HepG2 (cell line): ENCODE results near the gene TMEM143. TPM values are rescaled to one million over a fixed set of nuclear protein-coding genes. Genes with fewer than 3 reads are reported as not detected.

ENCODE experiments used
- CBX5 ChIP-seq: sonication (generic); formaldehyde crosslinking; IDR thresholded peaks from 2 replicates; pipeline ENCODE4 v1.4.0; 2020; ENCODE audit warnings: missing genetic modification reagents, borderline replicate concordance
- CHD4 ChIP-seq: fragments of 200-600 bp; sonication (generic); IDR thresholded peaks from 2 replicates; pipeline ENCODE4 v1.7.0; 2017; ENCODE audit warnings: mild to moderate bottlenecking, low read length, borderline replicate concordance
- DMTF1 ChIP-seq: sonication (generic); formaldehyde crosslinking; IDR thresholded peaks from 2 replicates; pipeline ENCODE4 v1.4.0; 2020; ENCODE audit warnings: mild to moderate bottlenecking, missing genetic modification reagents
- GRHL1 ChIP-seq: sonication (generic); formaldehyde crosslinking; conservative IDR thresholded peaks from 2 replicates; pipeline ENCODE4 v1.8.0; 2022; ENCODE audit warnings: missing genetic modification reagents
- JUNB ChIP-seq: sonication (generic); formaldehyde crosslinking; IDR thresholded peaks from 2 replicates; pipeline ENCODE4 v1.8.0; 2022; ENCODE audit warnings: missing genetic modification reagents, mild to moderate bottlenecking, borderline replicate concordance
- MTF1 ChIP-seq: sonication (generic); formaldehyde crosslinking; IDR thresholded peaks from 2 replicates; pipeline ENCODE4 v1.5.0; 2020; ENCODE audit warnings: missing genetic modification reagents
- NCOR1 ChIP-seq: fragments of 200-600 bp; sonication (generic); IDR thresholded peaks from 2 replicates; pipeline ENCODE4 v1.7.0; 2017; ENCODE audit warnings: antibody characterized with exemption, low read length, borderline replicate concordance
- NFIB ChIP-seq: sonication (generic); formaldehyde crosslinking; IDR thresholded peaks from 2 replicates; pipeline ENCODE4 v1.9.0; 2021; ENCODE audit warnings: missing genetic modification reagents, mild to moderate bottlenecking, borderline replicate concordance
- NFKBIZ ChIP-seq: IDR thresholded peaks from 2 replicates; pipeline ENCODE4 v1.6.1; 2018; ENCODE audit warnings: missing genetic modification reagents, missing compliant biosample characterization
- PITX1 ChIP-seq: sonication (generic); formaldehyde crosslinking; IDR thresholded peaks from 2 replicates; pipeline ENCODE4 v1.5.1; 2020; ENCODE audit warnings: mild to moderate bottlenecking, missing genetic modification reagents
- RBFOX2 ChIP-seq: fragments of 200-400 bp; formaldehyde crosslinking; IDR thresholded peaks from 2 replicates; pipeline ENCODE4 v1.6.1; 2017; ENCODE audit warnings: low read depth, mild to moderate bottlenecking, low read length
- SALL1 ChIP-seq: sonication (generic); formaldehyde crosslinking; IDR thresholded peaks from 2 replicates; pipeline ENCODE4 v1.8.0; 2022; ENCODE audit warnings: mild to moderate bottlenecking, missing genetic modification reagents
- SRSF1 ChIP-seq: fragments of 200-400 bp; formaldehyde crosslinking; optimal IDR thresholded peaks from 2 replicates; pipeline ENCODE3; 2017; ENCODE audit warnings: mild to moderate bottlenecking, low read depth, low read length, moderate library complexity
- TFDP2 ChIP-seq: sonication (generic); formaldehyde crosslinking; IDR thresholded peaks from 2 replicates; pipeline ENCODE4 v1.4.0; 2020; ENCODE audit warnings: missing genetic modification reagents
- ZFP1 ChIP-seq: IDR thresholded peaks from 2 replicates; pipeline ENCODE4 v1.6.1; 2016
- ZFP37 ChIP-seq: sonication (generic); formaldehyde crosslinking; IDR thresholded peaks from 2 replicates; pipeline ENCODE4 v1.4.0; 2020; ENCODE audit warnings: missing genetic modification reagents, borderline replicate concordance
- ZNF263 ChIP-seq: sonication (generic); formaldehyde crosslinking; IDR thresholded peaks from 2 replicates; pipeline ENCODE4 v1.4.0; 2020; ENCODE audit warnings: missing genetic modification reagents
- ZNF329 ChIP-seq: sonication (generic); formaldehyde crosslinking; IDR thresholded peaks from 2 replicates; pipeline ENCODE4 v1.9.0; 2021; ENCODE audit warnings: low read depth, mild to moderate bottlenecking, missing genetic modification reagents
- ZNF543 ChIP-seq: sonication (generic); formaldehyde crosslinking; IDR thresholded peaks from 2 replicates; pipeline ENCODE4 v1.4.0; 2020; ENCODE audit warnings: mild to moderate bottlenecking, missing genetic modification reagents
- ZNF574 ChIP-seq: sonication (generic); formaldehyde crosslinking; IDR thresholded peaks from 2 replicates; pipeline ENCODE4 v1.4.0; 2020; ENCODE audit warnings: missing genetic modification reagents
- ZNF761 ChIP-seq: sonication (generic); formaldehyde crosslinking; conservative IDR thresholded peaks from 2 replicates; pipeline ENCODE4 v1.4.0; 2020; ENCODE audit warnings: mild to moderate bottlenecking, missing genetic modification reagents
- polyA plus RNA-seq, 8 experiments: library from polyadenylated mRNA; depleted of rRNA in 3 of 8; stranded (reverse) in 7 of 8; unstranded in 1 of 8; fragments of >200 nt; fragmentation: Illumina TruSeq in 4 of 8; extraction: Trizol in 4 of 8; gene quantifications; 2 replicates each; pipeline versions ENCODE4 v1.2.1 to v1.2.3, GENCODE V29; 2011 to 2016; ENCODE audit warnings: low read depth in 4 of 8, missing spikeins in 1 of 8, mixed read lengths in 1 of 8; ENCODE audit not compliant: insufficient read depth in 1 of 8
- total RNA-seq, 5 experiments: library from RNA; depleted of rRNA; stranded (reverse); fragments of >200 nt; fragmentation: Illumina TruSeq; extraction: Trizol; gene quantifications; 2 replicates each; pipeline ENCODE4 v1.2.3, GENCODE V29; 2016; ENCODE audit warnings: low read depth in 1 of 5

The TMEM143 gene
- total and polyA plus RNA-seq, 2 of the 13 experiments (the other 11 are each of a cell fraction or from before 2014, with no cell fraction given) = 7.7 to 11.3 TPM

GRCh38 chr19:48390188-48391099 is 26.7 kb upstream of the TMEM143 start (continued):
- TF ChIP-seq ZNF574 = peak; percentile 77
- TF ChIP-seq CBX5 = 0 out of 2 replicates have a peak, but pooled peaks have one; percentile 25
- no peak for TF ChIP-seq NFIB (CRISPR knock-in tag)
- peak; percentile 21; the same call in 1 of the 2 replicates for TF ChIP-seq ZNF329 (CRISPR knock-in tag)
- no peak for TF ChIP-seq TFDP2
- peak; percentile 84 for TF ChIP-seq ZNF263
- no peak for TF ChIP-seq JUNB (CRISPR knock-in tag)
- TF ChIP-seq MTF1 (CRISPR knock-in tag) = 0 out of 2 replicates have a peak, but pooled peaks have one; percentile 38
- TF ChIP-seq ZNF543 (CRISPR knock-in tag) = peak; percentile 76; the same call in 1 of the 2 replicates
- TF ChIP-seq NFKBIZ (CRISPR knock-in tag) = 0 out of 2 replicates have a peak, but pooled peaks have one; percentile 14
- no peak for TF ChIP-seq ZFP1 (CRISPR knock-in tag)
- TF ChIP-seq GRHL1 (CRISPR knock-in tag) = no peak
- TF ChIP-seq DMTF1 (CRISPR knock-in tag) = no peak
- TF ChIP-seq ZNF761 (CRISPR knock-in tag) = 0 out of 2 replicates have a peak, but pooled peaks have one; percentile 72
- no peak for TF ChIP-seq CHD4
- TF ChIP-seq ZFP37 (CRISPR knock-in tag) = 0 out of 2 replicates have a peak, but pooled peaks have one; percentile 37
- TF ChIP-seq RBFOX2 = no peak; the same call in 1 of the 2 replicates
- TF ChIP-seq NCOR1 = no peak
- peak; percentile 62 for TF ChIP-seq SALL1 (CRISPR knock-in tag)
- TF ChIP-seq PITX1 (CRISPR knock-in tag) = no peak
- TF ChIP-seq SRSF1 = peak; percentile 66
